IPS-18a (cell line): ENCODE measurements around the gene PRRG3.

Source experiments
- H3K27ac ChIP-seq: one replicate; pipeline ENCODE4 v1.5.1; 2013; ENCODE audit warnings: low read length
- H3K27me3 ChIP-seq: one replicate; pipeline ENCODE4 v1.6.1; 2013; ENCODE audit warnings: mild to moderate bottlenecking, low read length; ENCODE audit not compliant: control insufficient read depth, insufficient read depth
- H3K36me3 ChIP-seq: one replicate; pipeline ENCODE4 v1.6.1; 2013; ENCODE audit warnings: low read depth, low read length; ENCODE audit not compliant: control insufficient read depth
- H3K4me1 ChIP-seq: one replicate; pipeline ENCODE4 v1.6.1; 2013; ENCODE audit warnings: low read depth, low read length; ENCODE audit not compliant: control insufficient read depth
- H3K4me3 ChIP-seq: one replicate; pipeline ENCODE4 v1.5.1; 2013; ENCODE audit warnings: low read length
- H3K9ac ChIP-seq: one replicate; pipeline ENCODE4 v1.6.1; 2013; ENCODE audit warnings: mild to moderate bottlenecking, low read length, moderate library complexity
- H3K9me3 ChIP-seq: one replicate; pipeline ENCODE4 v1.6.1; 2013; ENCODE audit warnings: low read depth, low read length; ENCODE audit not compliant: control insufficient read depth

The PRRG3 gene

DNA sequence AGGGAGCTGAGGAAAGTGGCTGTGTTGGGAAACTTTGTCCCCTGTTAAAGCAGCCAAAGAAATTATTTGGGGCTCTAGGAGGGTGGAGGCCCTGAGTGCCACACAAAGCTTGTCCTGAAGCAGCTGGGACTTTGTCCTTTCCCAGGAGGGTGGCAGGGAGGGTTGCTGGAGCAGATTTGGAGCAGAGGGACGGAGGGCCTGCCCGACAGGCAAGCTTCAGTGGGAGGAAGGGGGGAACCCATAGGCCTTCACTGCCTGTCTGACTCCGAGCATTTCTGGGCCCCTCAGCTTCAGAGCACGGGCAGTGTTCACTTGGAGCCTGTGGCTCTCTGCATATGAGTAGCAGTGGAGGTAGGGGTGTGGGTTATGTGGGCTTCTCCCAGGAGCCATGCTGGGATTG lies 32.1 kb downstream of the PRRG3 start:
- no peaks in the 10 kb centered on the region for H3K4me1 ChIP-seq
- H3K9ac ChIP-seq, result no peak overlapping the region
- no peak overlapping the region for H3K4me3 ChIP-seq
- no peaks in the 10 kb centered on the region for H3K27me3 ChIP-seq
- H3K27ac ChIP-seq, result no peak overlapping the region
- peaks cover 4% of the 10 kb centered on the region for H3K9me3 ChIP-seq
- H3K36me3 ChIP-seq, result no peaks in the 10 kb centered on the region

DNA sequence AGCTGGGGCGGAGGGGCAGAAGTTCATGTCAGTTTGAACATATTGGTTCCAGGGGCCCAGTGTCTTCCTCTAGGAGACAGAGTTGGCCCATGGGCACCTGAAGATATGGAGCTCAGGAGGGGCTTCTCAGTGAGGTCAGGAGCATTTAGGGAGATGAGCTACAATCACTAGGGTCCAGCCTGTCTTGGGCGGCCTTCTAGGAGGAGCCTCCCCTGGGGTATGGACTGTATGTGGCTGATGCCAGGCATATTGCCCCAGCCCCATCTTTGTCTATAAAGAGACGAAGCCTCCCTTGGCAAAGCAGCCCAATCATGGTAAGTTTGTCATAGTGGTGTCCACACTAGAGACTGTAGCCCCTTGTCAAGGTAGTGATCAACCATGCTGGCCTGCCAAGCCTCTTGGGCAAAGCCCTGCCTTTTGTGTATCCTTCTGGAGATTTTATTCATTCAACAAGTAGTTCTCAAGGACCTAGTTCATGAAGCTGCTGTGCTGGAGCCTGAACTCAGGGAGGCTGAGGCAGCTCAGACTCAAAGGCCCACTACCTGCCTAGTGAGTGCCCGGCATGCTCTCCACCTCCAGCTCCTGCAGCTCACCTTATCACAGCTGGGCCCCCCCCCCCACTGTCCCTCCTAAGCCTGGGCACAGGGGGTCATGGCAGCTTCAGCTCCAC lies 33.9 kb downstream of the PRRG3 start:
- Histone ChIP-seq H3K4me1 (no peaks in the 10 kb centered on the region), H3K9me3 (no peaks in the 10 kb centered on the region), H3K36me3 (no peaks in the 10 kb centered on the region), H3K9ac (no peak overlapping the region), H3K27ac (no peak overlapping the region), H3K4me3 (no peak overlapping the region), H3K27me3 (no peaks in the 10 kb centered on the region)

DNA sequence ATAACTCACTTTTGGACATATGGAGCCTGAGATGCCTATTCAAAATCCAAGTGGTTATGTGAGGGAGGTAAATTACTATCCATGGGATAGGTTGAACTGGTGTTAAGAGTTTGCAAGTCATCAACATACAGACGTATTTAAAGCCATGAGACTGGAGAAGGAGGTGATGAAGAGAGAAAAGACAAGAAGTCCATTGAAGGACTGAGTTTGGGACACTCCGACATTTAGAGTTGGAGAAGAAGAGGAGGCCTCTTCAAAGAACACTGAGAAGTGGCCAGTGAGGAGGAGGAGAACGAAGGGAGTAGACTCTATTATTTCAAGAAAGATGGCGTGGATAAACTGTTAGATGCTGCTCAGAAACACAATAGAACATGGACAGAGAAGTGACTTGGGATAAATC lies 39.2 kb downstream of the PRRG3 start, which contains the start of gene CNGA2:
Gene CNGA2 (plus strand): TSS at position 301 of the 400 bp plus-strand sequence. CDS start 3,738 bp downstream, outside the sequence.
- Histone ChIP-seq H3K27me3 (no peaks in the 10 kb centered on the region), H3K4me1 (no peaks in the 10 kb centered on the region), H3K9me3 (peaks cover under 1% of the 10 kb centered on the region), H3K27ac (no peak within 1 kb of the TSS), H3K4me3 (no peak within 1 kb of the TSS), H3K9ac (no peak within 1 kb of the TSS), H3K36me3 (no peaks in the 10 kb centered on the region)

DNA sequence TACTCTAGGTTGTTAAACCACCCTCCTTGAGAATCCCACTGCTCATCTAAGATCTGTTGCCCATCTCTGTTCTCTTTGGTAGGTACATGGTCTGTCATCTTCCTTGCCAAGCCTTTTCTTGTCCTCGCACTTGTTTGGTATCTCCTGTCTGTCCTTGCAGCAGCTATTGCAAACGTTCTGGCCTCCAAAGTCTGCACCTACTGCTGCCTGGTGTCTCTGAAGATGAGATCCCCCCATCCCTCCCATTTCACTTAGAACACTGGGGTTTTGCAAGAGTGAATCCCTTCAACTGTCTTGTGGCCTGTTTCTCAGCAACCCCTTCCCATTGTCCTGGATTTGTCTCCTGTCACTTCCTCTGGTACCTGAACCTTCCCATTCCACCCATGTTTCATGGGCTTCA lies 40.0 kb downstream of the PRRG3 start:
- no peak overlapping the region for H3K4me3 ChIP-seq
- no peaks in the 10 kb centered on the region for H3K27me3 ChIP-seq
- peaks cover 3% of the 10 kb centered on the region for H3K9me3 ChIP-seq
- H3K4me1 ChIP-seq, result no peaks in the 10 kb centered on the region
- no peaks in the 10 kb centered on the region for H3K36me3 ChIP-seq
- H3K27ac ChIP-seq, result no peak overlapping the region
- H3K9ac ChIP-seq, result no peak overlapping the region

DNA sequence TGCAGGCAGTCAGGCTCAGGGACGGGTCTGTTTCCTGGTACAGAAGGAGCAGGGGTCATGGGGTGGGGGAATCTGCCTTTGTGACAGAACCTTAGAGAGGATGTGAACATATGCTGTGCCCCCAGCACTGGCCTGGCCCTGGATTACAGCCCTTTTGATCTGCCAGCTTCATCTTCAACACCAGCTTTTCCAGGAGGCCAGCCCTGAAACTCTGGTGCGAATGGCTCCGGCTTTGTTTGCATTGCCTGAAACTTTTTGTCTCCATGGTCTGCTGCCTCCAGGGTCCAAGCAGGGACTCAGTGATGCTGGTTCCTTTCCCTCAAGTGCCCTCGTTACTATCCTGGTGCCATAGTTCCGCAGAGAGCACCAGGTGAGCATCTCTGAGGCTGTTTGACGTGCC lies 41.4 kb downstream of the PRRG3 start:
- H3K9ac ChIP-seq, result no peak overlapping the region
- H3K36me3 ChIP-seq, result no peaks in the 10 kb centered on the region
- H3K27ac ChIP-seq, result no peak overlapping the region
- peaks cover 3% of the 10 kb centered on the region for H3K9me3 ChIP-seq
- H3K27me3 ChIP-seq, result no peaks in the 10 kb centered on the region
- H3K4me3 ChIP-seq, result no peak overlapping the region
- no peaks in the 10 kb centered on the region for H3K4me1 ChIP-seq

DNA sequence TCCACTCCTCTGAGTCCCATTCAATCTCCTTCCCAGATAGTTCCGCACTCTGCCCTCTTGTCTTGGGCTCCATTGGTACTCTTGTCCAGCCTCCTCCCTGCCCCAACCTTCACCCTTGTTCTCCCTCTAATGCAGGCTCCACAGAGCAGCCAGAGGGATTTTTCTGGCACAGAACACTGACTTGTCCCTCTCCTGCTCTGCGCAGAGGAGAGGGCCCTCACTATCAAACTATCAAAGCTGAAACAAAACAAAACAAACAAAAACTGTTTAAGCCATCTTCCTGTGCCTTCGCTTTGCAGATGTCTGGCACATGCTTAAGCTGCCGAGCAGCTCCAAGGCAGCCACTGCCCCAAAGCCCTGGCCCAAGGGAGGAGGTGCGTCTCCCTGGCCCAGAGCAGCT lies 42.2 kb downstream of the PRRG3 start:
- H3K9ac ChIP-seq, result no peak overlapping the region
- H3K27me3 ChIP-seq, result no peaks in the 10 kb centered on the region
- H3K4me1 ChIP-seq, result no peaks in the 10 kb centered on the region
- H3K27ac ChIP-seq, result no peak overlapping the region
- H3K36me3 ChIP-seq, result no peaks in the 10 kb centered on the region
- no peak overlapping the region for H3K4me3 ChIP-seq
- peaks cover 9% of the 10 kb centered on the region for H3K9me3 ChIP-seq

DNA sequence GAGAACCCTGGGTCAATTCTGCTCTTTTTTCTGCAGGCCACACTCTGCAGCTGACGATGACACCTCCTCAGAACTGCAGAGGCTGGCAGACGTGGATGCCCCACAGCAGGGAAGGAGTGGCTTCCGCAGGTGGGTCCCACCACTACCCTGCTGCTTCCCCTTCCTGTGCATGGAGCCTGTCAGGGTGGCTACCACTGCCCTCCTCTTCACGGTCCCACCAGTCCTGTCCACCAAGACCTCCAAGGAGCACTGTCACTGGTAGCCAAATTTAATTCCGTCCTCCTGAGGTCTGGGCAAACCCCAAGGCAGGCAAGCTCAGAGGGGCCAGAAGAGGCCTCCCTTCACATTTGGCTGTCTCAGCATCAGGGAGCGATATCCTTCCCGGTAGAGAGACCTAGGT lies 43.5 kb downstream of the PRRG3 start:
- Histone ChIP-seq H3K27ac (no peak overlapping the region), H3K9me3 (peaks cover 13% of the 10 kb centered on the region), H3K27me3 (no peaks in the 10 kb centered on the region), H3K9ac (no peak overlapping the region), H3K36me3 (no peaks in the 10 kb centered on the region), H3K4me1 (no peaks in the 10 kb centered on the region), H3K4me3 (no peak overlapping the region)

DNA sequence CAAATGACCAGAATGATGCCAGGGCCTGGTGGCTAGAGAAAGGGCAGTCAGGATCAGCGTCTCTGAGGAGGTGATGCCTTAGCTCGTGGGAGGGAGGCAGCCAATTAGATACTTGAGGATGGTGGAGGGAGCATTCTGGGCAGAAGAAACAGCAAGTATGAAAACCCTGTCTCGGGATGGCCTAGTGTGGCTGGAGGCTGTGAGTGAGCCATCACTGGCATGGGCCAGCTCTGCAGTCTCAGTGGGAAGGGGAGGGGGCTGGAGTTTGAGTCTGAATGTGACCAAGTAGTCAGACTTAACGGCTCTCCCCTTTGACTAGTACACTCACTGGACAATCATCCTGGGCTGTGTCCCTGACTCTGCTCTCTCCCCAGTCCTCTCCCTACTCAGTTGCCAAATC lies 46.3 kb downstream of the PRRG3 start:
- H3K27ac ChIP-seq, result no peak overlapping the region
- no peaks in the 10 kb centered on the region for H3K4me1 ChIP-seq
- no peaks in the 10 kb centered on the region for H3K27me3 ChIP-seq
- H3K36me3 ChIP-seq, result no peaks in the 10 kb centered on the region
- H3K9me3 ChIP-seq, result peaks cover 15% of the 10 kb centered on the region
- no peak overlapping the region for H3K9ac ChIP-seq
- H3K4me3 ChIP-seq, result no peak overlapping the region

DNA sequence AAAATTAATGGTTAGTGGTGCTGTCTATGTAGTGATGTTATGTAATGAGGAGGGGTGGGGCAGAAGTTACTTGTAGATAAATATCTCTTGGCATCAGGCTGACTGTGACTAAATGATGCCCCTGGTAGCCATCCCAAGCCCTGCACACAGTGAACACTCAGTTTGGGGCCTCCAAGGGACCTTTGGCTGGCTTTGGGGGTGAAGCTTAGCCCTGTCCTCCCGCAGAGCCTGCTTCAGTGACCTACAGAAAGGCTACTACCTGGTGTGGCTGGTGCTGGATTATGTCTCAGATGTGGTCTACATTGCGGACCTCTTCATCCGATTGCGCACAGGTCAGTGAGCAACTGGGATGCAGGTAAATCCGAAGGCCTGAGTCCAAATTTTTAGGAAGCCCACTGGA lies 47.1 kb downstream of the PRRG3 start:
- Histone ChIP-seq H3K27ac (no peak overlapping the region), H3K4me3 (no peak overlapping the region), H3K27me3 (no peaks in the 10 kb centered on the region), H3K4me1 (no peaks in the 10 kb centered on the region), H3K9me3 (peaks cover 15% of the 10 kb centered on the region), H3K9ac (no peak overlapping the region), H3K36me3 (no peaks in the 10 kb centered on the region)

DNA sequence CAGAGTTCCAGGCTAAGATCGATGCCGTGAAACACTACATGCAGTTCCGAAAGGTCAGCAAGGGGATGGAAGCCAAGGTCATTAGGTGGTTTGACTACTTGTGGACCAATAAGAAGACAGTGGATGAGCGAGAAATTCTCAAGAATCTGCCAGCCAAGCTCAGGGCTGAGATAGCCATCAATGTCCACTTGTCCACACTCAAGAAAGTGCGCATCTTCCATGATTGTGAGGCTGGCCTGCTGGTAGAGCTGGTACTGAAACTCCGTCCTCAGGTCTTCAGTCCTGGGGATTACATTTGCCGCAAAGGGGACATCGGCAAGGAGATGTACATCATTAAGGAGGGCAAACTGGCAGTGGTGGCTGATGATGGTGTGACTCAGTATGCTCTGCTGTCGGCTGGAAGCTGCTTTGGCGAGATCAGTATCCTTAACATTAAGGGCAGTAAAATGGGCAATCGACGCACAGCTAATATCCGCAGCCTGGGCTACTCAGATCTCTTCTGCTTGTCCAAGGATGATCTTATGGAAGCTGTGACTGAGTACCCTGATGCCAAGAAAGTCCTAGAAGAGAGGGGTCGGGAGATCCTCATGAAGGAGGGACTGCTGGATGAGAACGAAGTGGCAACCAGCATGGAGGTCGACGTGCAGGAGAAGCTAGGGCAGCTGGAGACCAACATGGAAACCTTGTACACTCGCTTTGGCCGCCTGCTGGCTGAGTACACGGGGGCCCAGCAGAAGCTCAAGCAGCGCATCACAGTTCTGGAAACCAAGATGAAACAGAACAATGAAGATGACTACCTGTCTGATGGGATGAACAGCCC lies 48.6 kb downstream of the PRRG3 start:
- Histone ChIP-seq H3K9me3 (peaks cover 15% of the 10 kb centered on the region), H3K27me3 (no peaks in the 10 kb centered on the region), H3K27ac (no peak overlapping the region)

DNA sequence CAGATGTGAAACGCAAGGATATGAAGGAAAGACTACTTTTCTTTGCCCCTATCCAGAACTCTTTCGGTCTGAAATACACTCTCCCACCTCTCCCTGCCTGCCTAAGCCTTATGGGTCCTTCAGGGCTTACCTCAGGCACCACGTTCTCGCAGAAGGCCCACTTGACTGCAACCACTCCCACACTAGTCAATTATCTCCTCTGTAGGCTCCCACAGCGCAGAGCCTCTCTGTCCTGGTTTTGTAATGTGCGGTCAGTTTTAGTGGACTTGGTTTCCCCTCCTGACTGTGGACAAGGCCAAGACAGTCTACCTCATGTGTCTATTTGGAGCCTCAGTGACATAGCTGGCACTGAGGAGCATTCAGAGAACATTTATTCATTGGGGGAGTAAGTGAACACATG lies 50.4 kb downstream of the PRRG3 start:
- Histone ChIP-seq H3K27ac (no peak overlapping the region), H3K9me3 (peaks cover 15% of the 10 kb centered on the region), H3K4me1 (no peaks in the 10 kb centered on the region), H3K4me3 (no peak overlapping the region), H3K27me3 (no peaks in the 10 kb centered on the region), H3K9ac (no peak overlapping the region), H3K36me3 (no peaks in the 10 kb centered on the region)

More for the DNA sequence above, 48.6 kb downstream of the PRRG3 start:
- no peak overlapping the region for H3K9ac ChIP-seq
- H3K4me1 ChIP-seq, result no peaks in the 10 kb centered on the region
- H3K4me3 ChIP-seq, result no peak overlapping the region
- no peaks in the 10 kb centered on the region for H3K36me3 ChIP-seq

DNA sequence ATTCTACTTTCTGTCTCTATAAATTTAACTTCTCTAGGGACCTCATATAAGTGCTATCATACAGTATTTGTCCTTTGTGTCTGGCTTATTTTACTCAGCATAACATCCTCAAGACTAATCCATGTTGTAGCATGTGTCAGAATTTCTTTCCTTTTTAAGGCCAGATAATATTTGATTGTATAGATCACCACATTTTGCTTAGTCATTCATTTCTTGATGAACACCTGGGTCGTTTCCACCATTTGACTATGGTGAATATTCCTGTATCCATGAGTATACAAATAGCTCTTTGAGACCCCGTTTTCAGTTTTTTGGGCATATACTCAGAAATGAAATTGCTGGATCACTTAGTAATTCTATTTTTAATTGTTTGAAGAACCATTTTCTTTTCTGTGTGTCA lies 51.2 kb downstream of the PRRG3 start:
- no peak overlapping the region for H3K27ac ChIP-seq
- no peaks in the 10 kb centered on the region for H3K36me3 ChIP-seq
- H3K9me3 ChIP-seq, result peaks cover 17% of the 10 kb centered on the region
- H3K4me1 ChIP-seq, result no peaks in the 10 kb centered on the region
- no peak overlapping the region for H3K9ac ChIP-seq
- no peak overlapping the region for H3K4me3 ChIP-seq
- H3K27me3 ChIP-seq, result no peaks in the 10 kb centered on the region
